Stimulated activated CD8-positive, alpha-beta memory T cell treated with anti-CD3 and anti-CD28 coated beads, Interleukin-7, amount 100 ng/mL, for 24 hours (primary cell): Measurements from ENCODE around the gene SRMS.

ENCODE experiments used
- DNase-seq: peaks from one replicate; pipeline ENCODE4 v3.0.0-alpha.2; 2020; ENCODE audit warnings: low read depth

SRMS gene

GRCh38 chr20:63547725-63548480 is at the start of gene SRMS:
SRMS (minus strand) TSS chr20:63547749; CDS start chr20:63547463, 286 bp downstream.
- DNase-seq, result no peak

- no peak for DNase-seq
Observed at GRCh38 chr20:63596423-63596822, 48.9 kb upstream of the SRMS start.

- DNase-seq, result no peak
Observed at GRCh38 chr20:63595416-63596127, 48.0 kb upstream of the SRMS start.

GRCh38 chr20:63594043-63594561 is 46.6 kb upstream of the SRMS start:
- no peak for DNase-seq

- DNase-seq, result no peak
Observed at GRCh38 chr20:63592661-63593060, 45.1 kb upstream of the SRMS start.

- no peak for DNase-seq
Observed at GRCh38 chr20:63591786-63592355, 44.3 kb upstream of the SRMS start.

- DNase-seq, result no peak
Observed at GRCh38 chr20:63591147-63591533, 43.6 kb upstream of the SRMS start.

GRCh38 chr20:63590218-63591146 is 42.9 kb upstream of the SRMS start:
- no peak for DNase-seq

- DNase-seq, result no peak
Observed at GRCh38 chr20:63589261-63590217, 42.0 kb upstream of the SRMS start.

GRCh38 chr20:63588641-63589041 is 41.1 kb upstream of the SRMS start:
- no peak for DNase-seq

GRCh38 chr20:63587776-63588591 is 40.4 kb upstream of the SRMS start:
- no peak for DNase-seq

GRCh38 chr20:63587256-63587655 is 39.7 kb upstream of the SRMS start:
- DNase-seq, result no peak

GRCh38 chr20:63586797-63587196 is 39.2 kb upstream of the SRMS start:
- DNase-seq, result no peak

GRCh38 chr20:63585616-63586565 is 38.3 kb upstream of the SRMS start:
- no peak for DNase-seq

GRCh38 chr20:63582382-63583063 is 35.0 kb upstream of the SRMS start:
- DNase-seq, result no peak

GRCh38 chr20:63580796-63581461 is 33.4 kb upstream of the SRMS start:
- DNase-seq, result peak; percentile 43

GRCh38 chr20:63579017-63579694 is 31.6 kb upstream of the SRMS start:
- DNase-seq, result no peak
